HG03442 (cell line): ENCODE data around the gene R3HDM2.
"Not testable (repeated sequence)": the region's sequence is repeated elsewhere in the genome, so short reads cannot be mapped to it uniquely, and the experiment has no call there.

Experiments
- ATAC-seq: cut with Tn5 transposase; IDR thresholded peaks from one replicate; pipeline ENCODE4 v1.9.1; 2021; ENCODE audit warnings: mild to moderate bottlenecking, moderate library complexity; ENCODE audit not compliant: unreplicated experiment

The R3HDM2 gene

GRCh38 chr12:57454213-57454565, 23.3 kb upstream of the R3HDM2 start:
- no peak for ATAC-seq

GRCh38 chr12:57452937-57453509, 22.2 kb upstream of the R3HDM2 start:
- peak; percentile 44 for ATAC-seq

- no peak for ATAC-seq
Observed at GRCh38 chr12:57452181-57452936, 21.5 kb upstream of the R3HDM2 start.

- no peak for ATAC-seq
Observed at GRCh38 chr12:57451233-57451778, 20.5 kb upstream of the R3HDM2 start.

GRCh38 chr12:57450057-57450456, 19.2 kb upstream of the R3HDM2 start:
- ATAC-seq, result no peak

- ATAC-seq, result no peak
Observed at GRCh38 chr12:57449375-57449774, 18.5 kb upstream of the R3HDM2 start.

- no peak for ATAC-seq
Observed at GRCh38 chr12:57448669-57449068, 17.8 kb upstream of the R3HDM2 start.

- no peak for ATAC-seq
Observed at GRCh38 chr12:57446292-57446960, 15.6 kb upstream of the R3HDM2 start.

GRCh38 chr12:57444744-57445143, 13.9 kb upstream of the R3HDM2 start:
- no peak for ATAC-seq

GRCh38 chr12:57444337-57444736, 13.5 kb upstream of the R3HDM2 start:
- ATAC-seq, result not testable (repeated sequence)

GRCh38 chr12:57441846-57442427, 11.1 kb upstream of the R3HDM2 start:
- no peak for ATAC-seq

GRCh38 chr12:57441393-57441792, 10.6 kb upstream of the R3HDM2 start:
- not testable (repeated sequence) for ATAC-seq

GRCh38 chr12:57439762-57440266, 9.0 kb upstream of the R3HDM2 start:
- ATAC-seq, result no peak

GRCh38 chr12:57438400-57438799, 7.6 kb upstream of the R3HDM2 start:
- no peak for ATAC-seq

GRCh38 chr12:57435293-57435692, 4.5 kb upstream of the R3HDM2 start:
- ATAC-seq, result no peak

GRCh38 chr12:57434517-57435223, 3.8 kb upstream of the R3HDM2 start, which contains the start of gene INHBC:
INHBC (plus strand) TSS chr12:57434784; CDS start chr12:57434887, 103 bp downstream.
- ATAC-seq, result no peak

GRCh38 chr12:57433370-57433769, 2.5 kb upstream of the R3HDM2 start:
- no peak for ATAC-seq

GRCh38 chr12:57431654-57432188, 878 bp upstream of the R3HDM2 start:
- no peak for ATAC-seq

- peak; percentile 52 for ATAC-seq
Observed at GRCh38 chr12:57430112-57430930, 522 bp downstream of the R3HDM2 start.
